ENCODE results near the gene ATP6V0D1. TPM values are rescaled to one million over a fixed set of nuclear protein-coding genes. Genes with fewer than 3 reads are reported as not detected.

The ATP6V0D1 gene
- polyA plus RNA-seq, 4 donors = 98.8 to 158 (median 137) TPM

- H3K27ac ChIP-seq (ENCODE audit: low read depth in 1 of 3, low read length in 2 of 3) = peak overlapping the region; percentile 87 to 99 (median 93)
- 13 to 65% (median 28%) methylated on average over 5 of the region's 5 CpGs for WGBS, 3 donors
- no peak for FAIRE-seq
Measured at GRCh38 chr16:67462279-67462655, 18.7 kb downstream of the ATP6V0D1 start.

DNA sequence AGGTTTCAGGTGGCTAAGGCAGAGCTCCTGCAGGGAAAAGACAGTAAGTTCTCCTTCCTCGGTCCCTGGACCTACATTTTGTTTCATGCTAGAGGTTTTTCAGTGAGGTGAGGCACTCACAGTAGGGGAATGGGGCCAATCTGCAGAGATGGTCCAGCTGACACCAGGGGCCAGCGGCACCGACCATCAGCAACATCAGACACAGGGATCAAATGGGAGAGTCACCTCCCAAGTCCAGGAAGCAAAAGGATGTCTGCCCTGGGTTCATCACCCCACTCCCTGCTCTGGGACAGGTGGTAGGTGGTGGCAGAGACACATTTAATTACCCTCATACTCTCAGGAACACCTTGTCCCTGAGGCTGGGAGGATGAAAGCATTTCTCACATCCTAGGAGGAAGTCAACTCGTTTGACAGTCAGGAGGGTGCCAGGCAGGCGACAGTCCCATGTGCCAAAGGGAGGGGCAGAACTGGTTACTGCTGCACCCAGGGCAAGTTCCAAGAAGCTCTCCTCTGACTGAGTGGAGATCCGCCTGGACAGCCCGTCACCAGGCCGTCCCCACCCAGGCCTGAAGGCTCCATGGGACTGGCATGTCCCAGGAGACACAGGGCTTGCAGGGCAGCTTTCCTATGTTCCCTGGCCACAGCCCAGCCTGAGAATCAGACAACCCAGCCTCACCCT lies 19.2 kb downstream of the ATP6V0D1 start:
- Histone ChIP-seq H3K4me3 (ENCODE audit: low read depth in 1 of 3, low read length in 3 of 3) (no peak overlapping the region), H3K4me1 (ENCODE audit: control insufficient read depth in 3 of 3, insufficient read depth in 2 of 3, low read depth in 1 of 3, low read length in 2 of 3) (peaks cover 12 to 67% (median 30%) of the 10 kb centered on the region in 3 donors)
- peak; percentile 92 to 100 for DNase-seq

More at GRCh38 chr16:67462279-67462655, 18.7 kb downstream of the ATP6V0D1 start:
- Histone ChIP-seq H3K27me3 (ENCODE audit: control insufficient read depth in 3 of 3, insufficient read depth in 3 of 3, low read length in 3 of 3) (no peaks in the 10 kb centered on the region), H3K4me1 (ENCODE audit: control insufficient read depth in 3 of 3, insufficient read depth in 2 of 3, low read depth in 1 of 3, low read length in 2 of 3) (peaks cover 12 to 67% (median 30%) of the 10 kb centered on the region in 3 donors), H3K36me3 (ENCODE audit: control insufficient read depth in 3 of 3, insufficient read depth in 2 of 3, low read depth in 1 of 3, low read length in 3 of 3) (peaks cover 0 to 85% (median 0%) of the 10 kb centered on the region in 3 donors), H3K4me3 (ENCODE audit: low read depth in 1 of 3, low read length in 3 of 3) (no peak overlapping the region), H3K9me3 (ENCODE audit: control insufficient read depth in 2 of 2, insufficient read depth in 1 of 2, low read depth in 1 of 2, low read length in 1 of 2) (no peaks in the 10 kb centered on the region)
- DNase-seq = no peak

GRCh38 chr16:67460961-67461360 lies 20.0 kb downstream of the ATP6V0D1 start:
- no peak for FAIRE-seq

More for the DNA sequence above, 19.2 kb downstream of the ATP6V0D1 start:
- Histone ChIP-seq H3K27me3 (ENCODE audit: control insufficient read depth in 3 of 3, insufficient read depth in 3 of 3, low read length in 3 of 3) (no peaks in the 10 kb centered on the region), H3K36me3 (ENCODE audit: control insufficient read depth in 3 of 3, insufficient read depth in 2 of 3, low read depth in 1 of 3, low read length in 3 of 3) (peaks cover 0 to 88% (median 0%) of the 10 kb centered on the region in 3 donors), H3K9me3 (ENCODE audit: control insufficient read depth in 2 of 2, insufficient read depth in 1 of 2, low read depth in 1 of 2, low read length in 1 of 2) (no peaks in the 10 kb centered on the region), H3K27ac (ENCODE audit: low read depth in 1 of 3, low read length in 2 of 3) (peak overlapping the region; percentile 87 to 100 (median 99))
- FAIRE-seq = no peak
- WGBS, 3 donors = 29 to 61% (median 43%) methylated on average over 8 of the region's 8 CpGs

GRCh38 chr16:67460168-67460567 lies 20.8 kb downstream of the ATP6V0D1 start:
- WGBS, 3 donors = 55 to 66% (median 56%) methylated on average over 5 of the region's 5 CpGs
- H3K27ac ChIP-seq (ENCODE audit: low read depth in 1 of 3, low read length in 2 of 3) = peak overlapping the region; percentile 17 to 100 (median 99)
- no peak overlapping the region for H3K4me3 ChIP-seq (ENCODE audit: low read depth in 1 of 3, low read length in 3 of 3)
- no peaks in the 10 kb centered on the region for H3K9me3 ChIP-seq (ENCODE audit: control insufficient read depth in 2 of 2, insufficient read depth in 1 of 2, low read depth in 1 of 2, low read length in 1 of 2)
- H3K27me3 ChIP-seq (ENCODE audit: control insufficient read depth in 3 of 3, insufficient read depth in 3 of 3, low read length in 3 of 3) = no peaks in the 10 kb centered on the region
- FAIRE-seq (no peak), DNase-seq (peak in 1 of 2 donors; percentile 58)
- H3K36me3 ChIP-seq (ENCODE audit: control insufficient read depth in 3 of 3, insufficient read depth in 2 of 3, low read depth in 1 of 3, low read length in 3 of 3) = peaks cover 0 to 88% (median 0%) of the 10 kb centered on the region in 3 donors
- peaks cover 10 to 63% (median 29%) of the 10 kb centered on the region in 3 donors for H3K4me1 ChIP-seq (ENCODE audit: control insufficient read depth in 3 of 3, insufficient read depth in 2 of 3, low read depth in 1 of 3, low read length in 2 of 3)

More at GRCh38 chr16:67460961-67461360, 20.0 kb downstream of the ATP6V0D1 start:
- no peaks in the 10 kb centered on the region for H3K9me3 ChIP-seq (ENCODE audit: control insufficient read depth in 2 of 2, insufficient read depth in 1 of 2, low read depth in 1 of 2, low read length in 1 of 2)
- H3K4me1 ChIP-seq (ENCODE audit: control insufficient read depth in 3 of 3, insufficient read depth in 2 of 3, low read depth in 1 of 3, low read length in 2 of 3) = peaks cover 12 to 67% (median 30%) of the 10 kb centered on the region in 3 donors
- peak in 1 of 2 donors; percentile 56 for DNase-seq
- H3K27ac ChIP-seq (ENCODE audit: low read depth in 1 of 3, low read length in 2 of 3) = peak overlapping the region; percentile 87 to 100 (median 99)
- H3K4me3 ChIP-seq (ENCODE audit: low read depth in 1 of 3, low read length in 3 of 3) = no peak overlapping the region
- peaks cover 0 to 88% (median 0%) of the 10 kb centered on the region in 3 donors for H3K36me3 ChIP-seq (ENCODE audit: control insufficient read depth in 3 of 3, insufficient read depth in 2 of 3, low read depth in 1 of 3, low read length in 3 of 3)
- 43 to 78% (median 51%) methylated on average over 2 of the region's 2 CpGs for WGBS, 3 donors
- no peaks in the 10 kb centered on the region for H3K27me3 ChIP-seq (ENCODE audit: control insufficient read depth in 3 of 3, insufficient read depth in 3 of 3, low read length in 3 of 3)

- H3K27me3 ChIP-seq (ENCODE audit: control insufficient read depth in 3 of 3, insufficient read depth in 3 of 3, low read length in 3 of 3) = no peaks in the 10 kb centered on the region
- WGBS, 3 donors = 31 to 56% (median 55%) methylated on average over 3 of the region's 3 CpGs
- FAIRE-seq (no peak), DNase-seq (no peak)
- H3K4me1 ChIP-seq (ENCODE audit: control insufficient read depth in 3 of 3, insufficient read depth in 2 of 3, low read depth in 1 of 3, low read length in 2 of 3) = peaks cover 10 to 63% (median 27%) of the 10 kb centered on the region in 3 donors
- H3K27ac ChIP-seq (ENCODE audit: low read depth in 1 of 3, low read length in 2 of 3) = peak overlapping the region; percentile 17 to 100 (median 99)
- peaks cover 0 to 88% (median 0%) of the 10 kb centered on the region in 3 donors for H3K36me3 ChIP-seq (ENCODE audit: control insufficient read depth in 3 of 3, insufficient read depth in 2 of 3, low read depth in 1 of 3, low read length in 3 of 3)
- no peaks in the 10 kb centered on the region for H3K9me3 ChIP-seq (ENCODE audit: control insufficient read depth in 2 of 2, insufficient read depth in 1 of 2, low read depth in 1 of 2, low read length in 1 of 2)
- no peak overlapping the region for H3K4me3 ChIP-seq (ENCODE audit: low read depth in 1 of 3, low read length in 3 of 3)
Measured at GRCh38 chr16:67459861-67460150, 21.2 kb downstream of the ATP6V0D1 start.

- peak; percentile 36 to 88 for DNase-seq
- no peak for FAIRE-seq
- peaks cover 10 to 62% (median 25%) of the 10 kb centered on the region in 3 donors for H3K4me1 ChIP-seq (ENCODE audit: control insufficient read depth in 3 of 3, insufficient read depth in 2 of 3, low read depth in 1 of 3, low read length in 2 of 3)
- WGBS, 3 donors = 11 to 43% (median 28%) methylated on average over 7 of the region's 7 CpGs
- peak overlapping the region in 2 of 3 donors; percentile 7 to 44 for H3K4me3 ChIP-seq (ENCODE audit: low read depth in 1 of 3, low read length in 3 of 3)
- no peaks in the 10 kb centered on the region for H3K27me3 ChIP-seq (ENCODE audit: control insufficient read depth in 3 of 3, insufficient read depth in 3 of 3, low read length in 3 of 3)
- H3K36me3 ChIP-seq (ENCODE audit: control insufficient read depth in 3 of 3, insufficient read depth in 2 of 3, low read depth in 1 of 3, low read length in 3 of 3) = peaks cover 0 to 87% (median 0%) of the 10 kb centered on the region in 3 donors
- peak overlapping the region; percentile 17 to 100 (median 99) for H3K27ac ChIP-seq (ENCODE audit: low read depth in 1 of 3, low read length in 2 of 3)
- H3K9me3 ChIP-seq (ENCODE audit: control insufficient read depth in 2 of 2, insufficient read depth in 1 of 2, low read depth in 1 of 2, low read length in 1 of 2) = no peaks in the 10 kb centered on the region
Measured at GRCh38 chr16:67459066-67459860, 21.7 kb downstream of the ATP6V0D1 start.

GRCh38 chr16:67458121-67458641 lies 22.8 kb downstream of the ATP6V0D1 start:
- no peaks in the 10 kb centered on the region for H3K27me3 ChIP-seq (ENCODE audit: control insufficient read depth in 3 of 3, insufficient read depth in 3 of 3, low read length in 3 of 3)
- H3K9me3 ChIP-seq (ENCODE audit: control insufficient read depth in 2 of 2, insufficient read depth in 1 of 2, low read depth in 1 of 2, low read length in 1 of 2) = no peaks in the 10 kb centered on the region
- WGBS, 3 donors = 78 to 86% (median 82%) methylated on average over 6 of the region's 6 CpGs
- H3K27ac ChIP-seq (ENCODE audit: low read depth in 1 of 3, low read length in 2 of 3) = peak overlapping the region in 2 of 3 donors; percentile 99 to 100
- peak overlapping the region in 2 of 3 donors; percentile 14 to 44 for H3K4me3 ChIP-seq (ENCODE audit: low read depth in 1 of 3, low read length in 3 of 3)
- peaks cover 10 to 58% (median 25%) of the 10 kb centered on the region in 3 donors for H3K4me1 ChIP-seq (ENCODE audit: control insufficient read depth in 3 of 3, insufficient read depth in 2 of 3, low read depth in 1 of 3, low read length in 2 of 3)
- FAIRE-seq = no peak
- H3K36me3 ChIP-seq (ENCODE audit: control insufficient read depth in 3 of 3, insufficient read depth in 2 of 3, low read depth in 1 of 3, low read length in 3 of 3) = peaks cover 0 to 89% (median 0%) of the 10 kb centered on the region in 3 donors
- peak in 1 of 2 donors; percentile 18 for DNase-seq

DNA sequence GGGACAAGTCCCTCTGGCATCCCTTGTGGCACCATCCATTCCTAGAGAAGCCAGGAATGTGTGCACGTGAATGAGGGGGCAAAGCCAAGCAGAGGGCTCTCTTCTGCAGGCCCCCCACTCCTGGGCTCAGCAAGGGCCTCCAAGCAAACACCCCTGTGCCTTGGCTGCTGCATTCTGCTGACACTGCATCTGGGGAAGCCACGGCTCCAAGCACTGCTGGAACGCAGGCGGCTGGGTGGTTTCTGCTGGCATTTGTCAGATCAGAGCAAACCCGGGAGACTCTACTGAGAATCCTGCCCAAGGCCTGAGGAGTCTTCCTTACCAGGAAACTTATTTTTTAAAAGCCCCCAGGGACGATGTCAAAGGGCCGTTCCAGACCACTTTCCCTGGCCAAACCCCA lies 23.3 kb downstream of the ATP6V0D1 start:
- Histone ChIP-seq H3K9me3 (ENCODE audit: control insufficient read depth in 2 of 2, insufficient read depth in 1 of 2, low read depth in 1 of 2, low read length in 1 of 2) (no peaks in the 10 kb centered on the region), H3K4me3 (ENCODE audit: low read depth in 1 of 3, low read length in 3 of 3) (no peak overlapping the region), H3K4me1 (ENCODE audit: control insufficient read depth in 3 of 3, insufficient read depth in 2 of 3, low read depth in 1 of 3, low read length in 2 of 3) (peaks cover 10 to 54% (median 25%) of the 10 kb centered on the region in 3 donors), H3K36me3 (ENCODE audit: control insufficient read depth in 3 of 3, insufficient read depth in 2 of 3, low read depth in 1 of 3, low read length in 3 of 3) (peaks cover 0 to 89% (median 0%) of the 10 kb centered on the region in 3 donors), H3K27ac (ENCODE audit: low read depth in 1 of 3, low read length in 2 of 3) (peak overlapping the region in 2 of 3 donors; percentile 99 to 100), H3K27me3 (ENCODE audit: control insufficient read depth in 3 of 3, insufficient read depth in 3 of 3, low read length in 3 of 3) (no peaks in the 10 kb centered on the region)
- WGBS, 3 donors = 69 to 81% (median 79%) methylated on average over 7 of the region's 7 CpGs
- DNase-seq (no peak), FAIRE-seq (no peak)

Data from small intestine (tissue), 7 donors.